Coronary artery (tissue), 2 donors: ENCODE measurements around the gene RAD50.
"Not testable (repeated sequence)": the region's sequence is repeated elsewhere in the genome, so short reads cannot be mapped to it uniquely, and the experiment has no call there.

Experiments used
- DNase-seq: peaks from one replicate; pipeline ENCODE4 v3.0.0-alpha.2; 2017; ENCODE audit warnings: low spot score
- H3K27ac ChIP-seq, 2 donors: fragments of 200-600 bp; sonication (generic); one replicate each; pipeline ENCODE4 v1.5.1; 2016 to 2019
- H3K4me3 ChIP-seq: fragments of 200-600 bp; sonication (generic); 2 replicates; pipeline ENCODE4 v1.5.1; 2016; ENCODE audit warnings: mild to moderate bottlenecking, moderate library complexity
- TF ChIP-seq, protein P1 (sequence below): fragments of 200-600 bp; sonication (generic); IDR thresholded peaks from one replicate; pipeline ENCODE4 v1.5.1; 2019; ENCODE audit warnings: antibody characterized with exemption

The RAD50 gene

GRCh38 chr5:132556763-132557477, at the start of gene RAD50:
Gene RAD50, plus strand, starts transcription at chr5:132556977. Its CDS starts 348 bp downstream, at chr5:132557325.
- Histone ChIP-seq H3K4me3 (peak within 1 kb of the TSS; percentile 84), H3K27ac (peak within 1 kb of the TSS; percentile 81 to 89)
- DNase-seq: peak; percentile 95
- TF ChIP-seq, protein P1, sequence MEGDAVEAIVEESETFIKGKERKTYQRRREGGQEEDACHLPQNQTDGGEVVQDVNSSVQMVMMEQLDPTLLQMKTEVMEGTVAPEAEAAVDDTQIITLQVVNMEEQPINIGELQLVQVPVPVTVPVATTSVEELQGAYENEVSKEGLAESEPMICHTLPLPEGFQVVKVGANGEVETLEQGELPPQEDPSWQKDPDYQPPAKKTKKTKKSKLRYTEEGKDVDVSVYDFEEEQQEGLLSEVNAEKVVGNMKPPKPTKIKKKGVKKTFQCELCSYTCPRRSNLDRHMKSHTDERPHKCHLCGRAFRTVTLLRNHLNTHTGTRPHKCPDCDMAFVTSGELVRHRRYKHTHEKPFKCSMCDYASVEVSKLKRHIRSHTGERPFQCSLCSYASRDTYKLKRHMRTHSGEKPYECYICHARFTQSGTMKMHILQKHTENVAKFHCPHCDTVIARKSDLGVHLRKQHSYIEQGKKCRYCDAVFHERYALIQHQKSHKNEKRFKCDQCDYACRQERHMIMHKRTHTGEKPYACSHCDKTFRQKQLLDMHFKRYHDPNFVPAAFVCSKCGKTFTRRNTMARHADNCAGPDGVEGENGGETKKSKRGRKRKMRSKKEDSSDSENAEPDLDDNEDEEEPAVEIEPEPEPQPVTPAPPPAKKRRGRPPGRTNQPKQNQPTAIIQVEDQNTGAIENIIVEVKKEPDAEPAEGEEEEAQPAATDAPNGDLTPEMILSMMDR: no peak

DNA sequence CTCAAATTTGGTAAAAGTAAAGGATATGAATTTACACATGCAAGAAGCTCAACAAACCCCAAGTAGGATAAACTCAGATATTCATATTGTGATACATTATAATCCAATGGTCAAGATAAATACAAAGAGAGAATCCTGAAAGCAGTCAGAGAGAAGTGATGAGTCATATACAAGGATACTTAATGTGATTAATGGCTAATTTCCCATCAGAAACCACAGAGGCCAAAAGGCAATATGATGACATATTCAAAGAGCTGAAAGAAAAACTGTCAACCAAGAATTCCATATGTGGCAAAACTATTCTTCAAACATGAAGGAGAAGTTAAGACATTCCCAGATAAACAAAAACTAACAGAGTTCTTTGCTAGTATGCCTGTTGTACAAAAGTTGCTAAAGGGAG, 46.7 kb upstream of the RAD50 start:
- DNase-seq: no peak
- Histone ChIP-seq H3K27ac (no peak overlapping the region), H3K4me3 (no peak overlapping the region)
- TF ChIP-seq, protein P1: no peak

DNA sequence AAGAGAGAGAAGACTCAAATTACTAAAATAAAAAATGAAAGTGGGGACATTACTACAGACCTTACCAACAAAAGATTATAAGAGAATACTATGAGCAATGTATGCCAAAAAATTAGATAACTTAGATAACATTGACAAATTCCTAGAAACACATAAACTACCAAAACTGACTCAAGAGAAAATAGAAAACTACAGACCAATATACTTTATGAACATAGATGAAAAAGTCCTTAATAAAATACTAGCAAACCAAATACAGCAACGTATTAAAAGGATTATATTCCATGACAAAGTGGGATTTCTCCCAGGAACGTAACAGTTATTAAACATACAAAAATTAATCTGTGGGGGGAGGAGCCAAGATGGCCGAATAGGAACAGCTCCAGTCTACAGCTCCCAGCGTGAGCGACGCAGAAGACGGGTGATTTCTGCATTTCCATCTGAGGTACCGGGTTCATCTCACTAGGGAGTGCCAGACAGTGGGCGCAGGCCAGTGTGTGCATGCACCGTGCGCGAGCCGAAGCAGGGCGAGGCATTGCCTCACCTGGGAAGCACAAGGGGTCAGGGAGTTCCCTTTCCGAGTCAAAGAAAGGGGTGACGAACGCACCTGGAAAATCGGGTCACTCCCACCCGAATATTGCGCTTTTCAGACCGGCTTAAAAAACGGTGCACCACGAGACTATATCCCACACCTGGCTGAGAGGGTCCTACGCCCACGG, 43.0 kb upstream of the RAD50 start:
- not testable (repeated sequence) for H3K27ac ChIP-seq, DNase-seq, H3K4me3 ChIP-seq

DNA sequence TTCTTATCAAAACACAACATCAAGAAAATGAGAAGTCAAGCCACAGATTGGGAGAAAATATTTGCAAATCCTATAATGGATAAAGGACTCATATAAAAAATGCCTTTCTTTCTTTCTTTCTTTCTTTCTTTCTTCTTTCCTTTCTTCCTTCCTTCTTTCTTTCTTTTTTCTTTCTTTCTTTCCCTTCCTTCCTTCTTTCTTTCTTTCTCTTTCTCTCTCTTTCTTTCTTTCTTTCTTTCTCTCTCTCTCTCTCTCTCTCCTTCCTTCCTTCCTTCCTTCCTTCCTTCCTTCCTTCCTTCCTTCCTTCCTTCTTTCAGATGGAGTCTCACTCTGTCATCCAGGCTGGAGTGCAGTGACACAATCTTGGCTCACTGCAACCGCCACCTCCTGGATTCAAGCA, 34.7 kb upstream of the RAD50 start:
- H3K27ac ChIP-seq, DNase-seq, H3K4me3 ChIP-seq: not testable (repeated sequence)

- H3K27ac ChIP-seq, H3K4me3 ChIP-seq, DNase-seq: not testable (repeated sequence)
These were observed 31.9 kb upstream of the RAD50 start for GRCh38 chr5:132524877-132525276.

DNA sequence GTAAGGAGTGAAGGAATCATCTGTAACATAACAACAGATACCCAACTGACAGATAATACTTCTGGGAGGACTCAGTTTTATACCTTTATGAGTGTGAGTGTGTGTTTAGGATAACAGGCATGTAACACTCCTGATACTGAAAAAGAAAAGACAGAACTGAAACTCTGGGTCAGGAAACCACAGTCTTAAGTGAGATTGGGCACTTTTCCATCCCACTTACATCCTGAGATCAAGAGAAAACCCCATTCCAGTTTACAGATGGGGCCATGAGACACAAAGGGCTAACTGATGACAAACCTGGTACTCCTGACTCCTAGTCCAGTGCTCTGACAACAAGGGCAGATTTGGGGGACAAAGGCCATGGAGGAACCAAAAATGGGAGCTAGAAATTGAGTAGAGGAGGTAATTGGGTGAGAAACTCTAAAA, 31.5 kb upstream of the RAD50 start:
- TF ChIP-seq, protein P1: no peak
- no peak overlapping the region for H3K27ac ChIP-seq
- H3K4me3 ChIP-seq: no peak overlapping the region
- DNase-seq: no peak

DNA sequence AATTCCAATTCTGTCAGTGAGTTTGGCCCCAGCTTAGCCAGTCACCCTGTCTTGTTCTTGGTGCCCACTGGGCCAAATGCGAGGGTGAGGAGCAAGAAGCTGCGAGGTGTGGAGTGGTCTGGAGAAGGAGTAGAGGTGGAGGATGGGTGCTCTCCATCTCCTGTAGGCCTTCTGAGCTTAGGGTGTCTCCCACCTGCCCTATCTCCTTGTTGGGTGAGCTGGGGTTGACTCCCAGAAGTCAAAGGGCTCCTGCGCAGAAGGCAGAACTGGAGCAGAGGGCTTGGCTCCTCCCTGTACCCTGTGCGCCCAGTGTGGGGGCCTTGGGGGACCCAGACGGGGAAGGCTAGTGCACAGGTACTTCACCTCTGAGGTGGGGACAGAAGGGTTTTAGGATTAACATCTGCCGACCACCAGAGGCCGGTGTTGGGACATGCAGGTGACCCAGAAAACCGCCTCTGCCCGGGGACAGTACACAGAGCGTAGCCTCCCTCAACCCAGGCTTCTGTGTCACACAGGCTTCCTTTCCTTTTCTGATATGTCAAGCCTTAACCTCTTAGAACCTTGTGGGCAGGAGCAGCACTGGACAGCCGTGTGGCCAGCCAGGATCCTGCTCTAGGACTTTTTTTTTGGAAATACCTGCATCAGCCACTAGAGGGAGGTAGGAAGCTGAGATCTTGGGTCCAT, 30.3 kb upstream of the RAD50 start:
- DNase-seq: no peak
- TF ChIP-seq, protein P1: peak; percentile 82
- Histone ChIP-seq H3K27ac (no peak overlapping the region), H3K4me3 (no peak overlapping the region)

DNA sequence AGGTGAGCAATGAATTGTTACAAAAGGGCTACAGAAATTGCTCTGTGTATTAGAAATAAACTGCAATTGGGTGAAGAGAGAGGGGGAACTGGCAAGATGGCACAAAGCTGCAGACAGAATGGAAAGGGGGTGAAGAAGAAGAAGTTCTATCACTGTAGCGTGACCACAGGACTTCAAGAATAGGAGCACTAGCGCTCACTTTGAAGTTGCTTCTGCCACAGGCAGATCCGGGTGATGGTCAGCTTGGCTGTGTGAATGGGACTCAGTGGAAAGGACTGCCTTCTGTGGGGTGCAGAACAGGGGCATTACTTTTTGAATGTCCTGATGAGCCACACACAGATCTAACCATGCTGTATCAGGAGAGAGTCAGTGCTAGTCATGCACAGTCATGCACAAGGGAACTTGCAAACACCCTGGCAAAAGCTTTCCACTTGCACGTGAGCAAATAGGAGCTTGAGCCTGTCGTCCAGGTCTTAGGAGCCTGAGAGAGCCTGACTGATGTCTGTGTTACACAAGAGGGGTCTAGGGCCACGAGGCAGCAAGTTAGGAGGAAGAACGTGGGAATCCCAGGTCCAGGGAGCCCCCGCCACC, 29.7 kb upstream of the RAD50 start:
- Histone ChIP-seq H3K4me3 (no peak overlapping the region), H3K27ac (no peak overlapping the region)
- TF ChIP-seq, protein P1: no peak
- no peak for DNase-seq
